GM12878 (cell line): ENCODE measurements around the gene ZNF599. TPM values are rescaled to one million over a fixed set of nuclear protein-coding genes. Genes with fewer than 3 reads are reported as not detected.

Experiments used
- ATAC-seq: fragments of 200-7000 bp; cut with Tn5 transposase; 3 replicates; pipeline ENCODE4 v1.9.1; 2020; ENCODE audit warnings: mild to moderate bottlenecking, moderate library complexity
- BruUV-seq: library from RNA; stranded (reverse); fragments of 400-500 nt; replicated peaks from 2 replicates; lab custom pipeline; 2021; lab: Mats Ljungman, UMichigan
- CTCF ChIA-PET: fragments of 300-600 bp; sonication (Branson Sonifier 250); formaldehyde crosslinking; extraction: SDS; loops from one replicate; lab custom pipeline; 2021; ENCODE audit warnings: inconsistent platforms; lab: Yijun Ruan, JAX
- POLR2A ChIA-PET: fragments of 350-600 bp; formaldehyde crosslinking; extraction: SDS; loops from one replicate; lab custom pipeline; 2021; ENCODE audit warnings: inconsistent platforms; lab: Charles Lee
- RAD21 ChIA-PET: fragments of 300-600 bp; sonication (Branson Sonifier 250); formaldehyde crosslinking; loops from one replicate; lab custom pipeline; 2023; ENCODE audit warnings: antibody characterized with exemption; ENCODE audit not compliant: unreplicated experiment; lab: Charles Lee
- SMC1A ChIA-PET: fragments of 300-600 bp; sonication (Branson Sonifier 250); formaldehyde crosslinking; loops from one replicate; lab custom pipeline; 2023; ENCODE audit not compliant: unreplicated experiment, uncharacterized antibody; lab: Charles Lee
- DNase-seq: peaks from one replicate; pipeline ENCODE4 v3.0.0-alpha.2; 2011; ENCODE audit warnings: low read depth, low spot score
- FAIRE-seq: peaks from 3 replicates; lab custom pipeline; 2011; peaks lifted over from hg19 to GRCh38; lab: Jason Lieb, UNC
- H2AFZ ChIP-seq: 2 replicates; pipeline ENCODE4 v1.6.0; 2011; ENCODE audit warnings: low read depth, low read length, control low read depth; ENCODE audit not compliant: control insufficient read depth
- H3K27ac ChIP-seq: 2 replicates; pipeline ENCODE4 v1.5.1; 2011; ENCODE audit warnings: control low read depth; ENCODE audit not compliant: control insufficient read depth, insufficient read depth
- H3K27me3 ChIP-seq, 2 experiments: replicated peaks in 1 of 2; 2 replicates each; pipeline versions ENCODE4 v1.6.0 to v1.6.1; 2011; ENCODE audit warnings: low read length in 1 of 2; ENCODE audit not compliant: control insufficient read depth in 2 of 2, insufficient read depth in 2 of 2
- H3K36me3 ChIP-seq, 2 experiments: 2 replicates each; pipeline ENCODE4 v1.5.1; 2011; ENCODE audit warnings: low read length in 1 of 2; ENCODE audit not compliant: control insufficient read depth in 2 of 2, insufficient read depth in 2 of 2
- H3K4me1 ChIP-seq: 2 replicates; pipeline ENCODE4 v1.6.1; 2011; ENCODE audit warnings: mild to moderate bottlenecking, low read length, moderate library complexity, mixed read lengths; ENCODE audit not compliant: control insufficient read depth, insufficient read depth
- H3K4me2 ChIP-seq: 2 replicates; pipeline ENCODE4 v1.6.0; 2011; ENCODE audit warnings: control low read depth; ENCODE audit not compliant: control insufficient read depth, insufficient read depth
- H3K4me3 ChIP-seq: fragments of 200-600 bp; sonication (generic); 2 replicates; pipeline ENCODE4 v1.5.1; 2016
- H3K79me2 ChIP-seq: 2 replicates; pipeline ENCODE4 v1.6.0; 2011; ENCODE audit warnings: low read length; ENCODE audit not compliant: control insufficient read depth, insufficient read depth
- H3K9ac ChIP-seq: 2 replicates; pipeline ENCODE4 v1.8.0; 2011; ENCODE audit warnings: low read length, control low read depth, mixed read lengths; ENCODE audit not compliant: control insufficient read depth, insufficient read depth
- H3K9me3 ChIP-seq: replicated peaks from 3 replicates; pipeline ENCODE4 v1.5.1; 2011; ENCODE audit warnings: mild to moderate bottlenecking, low read length; ENCODE audit not compliant: control insufficient read depth, insufficient read depth
- H4K20me1 ChIP-seq: 2 replicates; pipeline ENCODE4 v1.6.0; 2011; ENCODE audit not compliant: control insufficient read depth, insufficient read depth
- ESRRA ChIP-seq: IDR thresholded peaks from 2 replicates; pipeline ENCODE4 v1.6.1; 2012; ENCODE audit warnings: mild to moderate bottlenecking, low read length, improper control_type of control experiment
- EZH2 ChIP-seq: IDR thresholded peaks from 2 replicates; pipeline ENCODE4 v1.6.1; 2012; ENCODE audit warnings: low read depth, mild to moderate bottlenecking, control low read depth, inconsistent platforms, low read length, borderline replicate concordance; ENCODE audit not compliant: control insufficient read depth
- MEF2A ChIP-seq: IDR thresholded peaks from 2 replicates; pipeline ENCODE4 v1.6.1; 2011; ENCODE audit warnings: low read depth, mild to moderate bottlenecking, low read length, moderate library complexity; ENCODE audit not compliant: insufficient read depth
- MLLT1 ChIP-seq: fragments of 450-650 bp; IDR thresholded peaks from 2 replicates; pipeline ENCODE4 v1.6.1; 2016; ENCODE audit warnings: mild to moderate bottlenecking
- NFIC ChIP-seq: IDR thresholded peaks from 2 replicates; pipeline ENCODE4 v1.6.1; 2012; ENCODE audit warnings: low read depth, mild to moderate bottlenecking, inconsistent platforms, low read length, moderate library complexity
- NRF1 ChIP-seq: conservative IDR thresholded peaks from 2 replicates; pipeline ENCODE4 v1.6.1; 2011; ENCODE audit warnings: mild to moderate bottlenecking, low read depth, low read length, improper control_type of control experiment
- RAD21 ChIP-seq: IDR thresholded peaks from 2 replicates; pipeline ENCODE4 v1.6.1; 2011; ENCODE audit warnings: mild to moderate bottlenecking, low read depth, low read length, moderate library complexity; ENCODE audit not compliant: insufficient read depth
- SMC3 ChIP-seq: IDR thresholded peaks from 2 replicates; pipeline ENCODE4 v1.6.1; 2011; ENCODE audit warnings: low read length, improper control_type of control experiment, borderline replicate concordance
- SP1 ChIP-seq: IDR thresholded peaks from one replicate; pipeline ENCODE4 v1.6.1; 2011; ENCODE audit warnings: low read depth, low read length
- SPI1 ChIP-seq: IDR thresholded peaks from 2 replicates; pipeline ENCODE4 v1.6.1; 2011; ENCODE audit warnings: low read depth, mild to moderate bottlenecking, low read length, moderate library complexity, borderline replicate concordance; ENCODE audit not compliant: insufficient read depth
- SUPT20H ChIP-seq: IDR thresholded peaks from 2 replicates; pipeline ENCODE4 v1.6.1; 2011; ENCODE audit warnings: low read depth, mild to moderate bottlenecking, low read length, moderate library complexity, borderline replicate concordance; ENCODE audit not compliant: control insufficient read depth
- ZBTB4 ChIP-seq: fragments of 450-650 bp; formaldehyde crosslinking; IDR thresholded peaks from 2 replicates; pipeline ENCODE4 v1.4.0; 2022; ENCODE audit warnings: mild to moderate bottlenecking, moderate library complexity
- ZNF217 ChIP-seq: fragments of 450-650 bp; IDR thresholded peaks from 2 replicates; pipeline ENCODE4 v1.6.1; 2017; ENCODE audit warnings: antibody characterized with exemption, mild to moderate bottlenecking
- ZNF384 ChIP-seq: IDR thresholded peaks from 2 replicates; pipeline ENCODE4 v1.6.1; 2012; ENCODE audit warnings: low read depth, mild to moderate bottlenecking, low read length, improper control_type of control experiment, borderline replicate concordance
- WGBS: methylation state at CpG from one replicate; pipeline ENCODE4 v1.1.6; 2016; ENCODE audit warnings: low lambda C conversion rate; ENCODE audit not compliant: insufficient replicate concordance, insufficient coverage; ENCODE audit errors: missing lambda C conversion rate; 5-methylcytosine and 5-hydroxymethylcytosine counted together
- in situ Hi-C: fragments of 300-500 bp; cut with MboI; formaldehyde crosslinking; loops from 9 replicates; pipeline ENCODE4 v1.14.3; 2018; ENCODE audit warnings: mixed read lengths
- intact Hi-C: fragments of 100-400 bp; cut with micrococcal nuclease; formaldehyde crosslinking; loops from one replicate; pipeline ENCODE4 v1.14.2; 2022; ENCODE audit not compliant: unreplicated experiment
- polyA plus RNA-seq, 11 experiments: library from polyadenylated mRNA; depleted of rRNA in 4 of 11; unstranded in 6 of 11; stranded (reverse) in 5 of 11; fragments of >200 nt; fragmentation: Nextera tagmentation in 4 of 11; fragmentation: Illumina TruSeq in 1 of 11; extraction: Ambion mirVana in 4 of 11; extraction: Trizol in 1 of 11; gene quantifications; 1 replicate in 1 of 11; 2 replicates in 10 of 11; pipeline versions ENCODE4 v1.2.1 to v1.2.3, GENCODE V29; 2011 to 2016; ENCODE audit warnings: inconsistent platforms in 2 of 11, missing spikeins in 2 of 11, low read depth in 1 of 11
- total RNA-seq, 4 experiments: library from RNA; depleted of rRNA in 3 of 4; stranded (reverse); fragments of >200 nt in 3 of 4; fragmentation: Illumina TruSeq in 1 of 4; extraction: Trizol in 1 of 4; gene quantifications; 2 replicates each; pipeline versions ENCODE4 v1.2.1 to v1.2.3, GENCODE V29; 2013 to 2021
- TF ChIP-seq, protein P1 (sequence below), 3 experiments: IDR thresholded peaks in 2 of 3; conservative IDR thresholded peaks in 1 of 3; 2 replicates each; pipeline ENCODE4 v1.5.1; 2011; ENCODE audit warnings: low read depth in 3 of 3, low read length in 3 of 3, mild to moderate bottlenecking in 3 of 3, control low read depth in 2 of 3, moderate library complexity in 2 of 3, inconsistent platforms in 1 of 3, mixed read lengths in 1 of 3; ENCODE audit not compliant: control insufficient read depth in 2 of 3, insufficient read depth in 1 of 3; ENCODE audit errors: extremely low read depth in 1 of 3

Gene ZNF599
- total and polyA plus RNA-seq, 10 of the 15 experiments (the other 5 are each of a cell fraction or from before 2014, with no cell fraction given), result 0.27 to 4.8 (median 1.9) TPM

DNA sequence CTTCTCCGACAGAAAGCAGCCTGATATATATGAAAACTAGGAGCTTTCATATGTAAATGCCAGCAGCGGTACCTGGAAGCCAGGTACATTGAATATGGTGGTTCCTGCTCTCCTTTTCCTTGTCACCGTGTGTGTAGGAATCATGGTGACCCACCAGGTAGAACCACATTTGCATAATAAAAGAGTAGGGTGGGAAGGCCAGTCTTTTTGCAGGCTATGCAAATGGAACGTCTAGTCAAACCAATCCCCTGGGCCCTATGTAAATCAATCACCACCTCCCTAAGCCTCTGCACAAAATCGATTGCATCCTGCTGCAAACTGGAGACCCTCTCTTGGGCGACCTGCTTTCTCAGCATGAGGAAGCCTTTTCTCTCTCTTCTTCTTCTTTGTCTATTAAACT is 61.1 kb downstream of the ZNF599 start:
- H3K27ac ChIP-seq, result no peak overlapping the region
- intact Hi-C loops (loop anchor here (1.0 to 10.0 kb wide), 3 partner anchors 73 to 927 kb away; no protein-coding TSS in a partner anchor), in situ Hi-C loops (loop anchor here (5.0 to 25.0 kb wide), 2 partner anchors 75 to 925 kb away; partner anchors contain the start of gene KCTD15)
- TF ChIP-seq MLLT1, result no peak
- TF ChIP-seq MEF2A, result no peak
- no peak for TF ChIP-seq RAD21
- TF ChIP-seq ZBTB4 (CRISPR knock-in tag), result no peak
- no peak for TF ChIP-seq NFIC
- no peak for TF ChIP-seq SP1
- TF ChIP-seq NRF1, result no peak
- TF ChIP-seq ZNF384, result no peak
- TF ChIP-seq SUPT20H, result no peak
- TF ChIP-seq ESRRA, result no peak
- no peak for TF ChIP-seq EZH2
- TF ChIP-seq SPI1, result no peak
- TF ChIP-seq, protein P1, sequence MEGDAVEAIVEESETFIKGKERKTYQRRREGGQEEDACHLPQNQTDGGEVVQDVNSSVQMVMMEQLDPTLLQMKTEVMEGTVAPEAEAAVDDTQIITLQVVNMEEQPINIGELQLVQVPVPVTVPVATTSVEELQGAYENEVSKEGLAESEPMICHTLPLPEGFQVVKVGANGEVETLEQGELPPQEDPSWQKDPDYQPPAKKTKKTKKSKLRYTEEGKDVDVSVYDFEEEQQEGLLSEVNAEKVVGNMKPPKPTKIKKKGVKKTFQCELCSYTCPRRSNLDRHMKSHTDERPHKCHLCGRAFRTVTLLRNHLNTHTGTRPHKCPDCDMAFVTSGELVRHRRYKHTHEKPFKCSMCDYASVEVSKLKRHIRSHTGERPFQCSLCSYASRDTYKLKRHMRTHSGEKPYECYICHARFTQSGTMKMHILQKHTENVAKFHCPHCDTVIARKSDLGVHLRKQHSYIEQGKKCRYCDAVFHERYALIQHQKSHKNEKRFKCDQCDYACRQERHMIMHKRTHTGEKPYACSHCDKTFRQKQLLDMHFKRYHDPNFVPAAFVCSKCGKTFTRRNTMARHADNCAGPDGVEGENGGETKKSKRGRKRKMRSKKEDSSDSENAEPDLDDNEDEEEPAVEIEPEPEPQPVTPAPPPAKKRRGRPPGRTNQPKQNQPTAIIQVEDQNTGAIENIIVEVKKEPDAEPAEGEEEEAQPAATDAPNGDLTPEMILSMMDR (IDR thresholded peaks at IDR 0.05 in 2 of 3, conservative IDR thresholded peaks at IDR 0.05 in 1 of 3; ENCODE audit: control insufficient read depth in 2 of 3, extremely low read depth in 1 of 3, insufficient read depth in 1 of 3, low read depth in 3 of 3, low read length in 3 of 3), result no peak
- no peak for TF ChIP-seq SMC3
- no peak for TF ChIP-seq ZNF217
- no peak overlapping the region for H2AFZ ChIP-seq
- POLR2A ChIA-PET, result no interaction called here
- ATAC-seq (no peak), FAIRE-seq (no peak), DNase-seq (no peak)
- CTCF ChIA-PET, result interaction anchor here (0.9 to 3.4 kb wide), 7 partner anchors 9 to 934 kb away, joined by 3 to 45 read pairs (median 4); no protein-coding TSS in a partner anchor
- H3K4me3 ChIP-seq, result no peak overlapping the region
- peaks cover 4% of the 10 kb centered on the region; the same call in 1 of the 3 replicates for H3K9me3 ChIP-seq
- WGBS, result 32% methylated on average over 6 of the region's 6 CpGs
- H3K4me1 ChIP-seq, result no peaks in the 10 kb centered on the region
- no peaks in the 10 kb centered on the region for H3K79me2 ChIP-seq
- no TSS peak for BruUV-seq
- H3K9ac ChIP-seq, result no peak overlapping the region
- SMC1A ChIA-PET, result interaction anchor here (1.1 to 1.5 kb wide), 3 partner anchors 36 to 74 kb away, joined by 3 to 4 read pairs (median 4); no protein-coding TSS in a partner anchor
- no peaks in the 10 kb centered on the region for H4K20me1 ChIP-seq
- no peak overlapping the region for H3K4me2 ChIP-seq
- no peaks in the 10 kb centered on the region for H3K36me3 ChIP-seq
- no peaks in the 10 kb centered on the region for H3K27me3 ChIP-seq
- RAD21 ChIA-PET, result interaction anchor here (1.7 kb wide), 1 partner anchor 72 kb away, joined by 8 read pairs; no protein-coding TSS in a partner anchor
